ENCODE measurements around the gene METTL27.

GRCh38 chr7:73799282-73800141 is 42.8 kb downstream of the METTL27 start:
- TF ChIP-seq CTCF (conservative IDR thresholded peaks at IDR 0.05 in 1 of 2, IDR thresholded peaks at IDR 0.05 in 1 of 2; ENCODE audit: low read depth in 1 of 2, low read length in 2 of 2): no peak
- TF ChIP-seq EZH2 (IDR thresholded peaks at IDR 0.05; ENCODE audit: low read length, missing control alignments): no peak
